Measurements from ENCODE around the gene IL21R.
A peak's percentile ranks its signal among the peaks of the same experiment; 100 is the strongest.

IL21R gene

DNA sequence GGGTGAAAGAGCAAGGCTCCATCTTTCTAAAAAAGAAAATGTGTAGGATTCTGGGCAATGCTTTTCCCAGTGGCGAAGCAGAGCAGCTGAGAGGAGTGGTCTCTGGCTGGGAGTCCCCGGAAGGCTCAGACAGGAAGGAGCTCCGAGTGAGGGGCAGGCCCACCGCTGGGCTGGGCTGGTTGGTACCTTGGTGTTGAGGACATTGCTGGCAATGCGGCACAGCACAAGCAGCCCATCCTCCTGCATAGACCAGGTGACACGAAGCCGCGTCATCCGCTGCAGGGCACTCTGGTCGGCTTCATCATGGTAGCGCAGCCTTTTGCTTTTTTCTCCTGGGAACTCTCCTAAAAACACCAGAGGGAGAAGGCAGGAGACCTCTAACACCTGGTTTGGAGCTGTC is 83.8 kb downstream of the IL21R start:
- Mint-ChIP-seq H3K4me3 (no peak overlapping the region), H3K4me1 (ENCODE audit: low read depth) (no peaks in the 10 kb centered on the region), H3K27ac (no peak overlapping the region), H3K36me3 (ENCODE audit: low read depth) (peaks cover 98% of the 10 kb centered on the region), H3K27me3 (no peaks in the 10 kb centered on the region), H3K9me3 (no peaks in the 10 kb centered on the region)
- intact Hi-C loops (cut with micrococcal nuclease): no loop called here

DNA sequence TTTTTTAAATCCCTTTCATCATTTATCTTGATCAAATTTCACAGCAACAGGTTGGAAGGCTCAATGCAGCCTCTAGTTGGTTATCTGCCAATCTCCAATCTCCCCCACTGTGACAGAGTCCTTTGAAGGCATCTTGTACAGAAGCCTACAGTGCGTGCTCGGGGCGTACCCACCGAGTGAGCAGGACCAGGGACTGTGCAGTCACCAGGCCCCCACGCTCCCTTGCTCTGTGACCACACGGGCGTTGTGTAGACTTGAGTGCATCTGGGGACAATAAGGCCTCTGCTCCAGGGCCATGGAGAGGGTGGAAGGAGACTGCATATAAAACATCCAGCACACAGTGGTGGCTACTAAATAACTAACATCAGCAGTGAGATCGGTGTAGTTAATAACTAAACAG is 84.4 kb downstream of the IL21R start:
- Mint-ChIP-seq H3K4me1 (ENCODE audit: low read depth) (no peaks in the 10 kb centered on the region), H3K4me3 (no peak overlapping the region), H3K27me3 (no peaks in the 10 kb centered on the region), H3K36me3 (ENCODE audit: low read depth) (peaks cover 98% of the 10 kb centered on the region), H3K9me3 (no peaks in the 10 kb centered on the region), H3K27ac (no peak overlapping the region)
- intact Hi-C loops (cut with micrococcal nuclease): no loop called here

DNA sequence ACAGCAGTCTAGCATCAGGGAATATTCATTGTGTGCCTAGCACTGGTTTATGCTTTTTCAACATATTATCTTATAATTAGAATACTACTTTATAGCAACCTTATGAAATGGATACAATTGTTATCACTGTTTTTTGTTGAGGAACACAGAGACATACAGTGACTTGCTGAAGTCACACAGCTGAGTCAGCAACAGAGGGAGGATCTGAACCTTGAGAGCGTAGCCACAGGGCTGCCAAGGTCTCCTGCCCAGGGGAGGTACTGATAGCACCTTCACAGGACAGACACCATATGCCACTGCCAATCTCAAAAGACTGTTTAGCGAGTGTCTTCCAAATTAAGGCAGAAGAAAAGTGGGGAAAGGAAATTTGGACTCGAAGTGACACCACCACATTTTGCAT is 84.8 kb downstream of the IL21R start:
- H3K27ac Mint-ChIP-seq: no peak overlapping the region
- no peaks in the 10 kb centered on the region for H3K27me3 Mint-ChIP-seq
- no peak overlapping the region for H3K4me3 Mint-ChIP-seq
- H3K4me1 Mint-ChIP-seq (ENCODE audit: low read depth): no peaks in the 10 kb centered on the region
- intact Hi-C loops (cut with micrococcal nuclease): no loop called here
- H3K36me3 Mint-ChIP-seq (ENCODE audit: low read depth): peaks cover 98% of the 10 kb centered on the region
- H3K9me3 Mint-ChIP-seq: no peaks in the 10 kb centered on the region

DNA sequence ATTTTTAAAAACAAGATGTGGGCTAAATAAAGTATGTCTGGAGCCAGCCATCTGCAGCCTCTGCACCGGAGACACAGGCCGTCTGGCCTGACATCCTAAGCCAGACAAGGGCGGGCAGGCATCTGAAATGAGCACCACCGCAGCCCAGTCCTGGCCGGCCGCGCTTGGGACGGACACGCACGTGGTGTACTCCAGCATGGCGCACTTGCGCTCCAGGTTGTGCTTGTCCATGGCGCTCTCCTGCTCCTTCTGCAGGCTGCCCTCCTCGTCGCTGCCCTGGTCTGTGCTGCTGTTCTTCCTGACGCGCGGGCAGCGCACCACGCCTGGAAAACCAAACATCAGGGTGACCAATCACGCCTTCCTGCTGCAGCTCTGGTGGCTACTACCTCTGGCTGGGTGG is 87.4 kb downstream of the IL21R start:
- Mint-ChIP-seq H3K4me3 (no peak overlapping the region), H3K27me3 (no peaks in the 10 kb centered on the region), H3K36me3 (ENCODE audit: low read depth) (peaks cover 96% of the 10 kb centered on the region), H3K4me1 (ENCODE audit: low read depth) (no peaks in the 10 kb centered on the region), H3K9me3 (no peaks in the 10 kb centered on the region), H3K27ac (peak overlapping the region; percentile 26)
- intact Hi-C loops (cut with micrococcal nuclease): no loop called here

DNA sequence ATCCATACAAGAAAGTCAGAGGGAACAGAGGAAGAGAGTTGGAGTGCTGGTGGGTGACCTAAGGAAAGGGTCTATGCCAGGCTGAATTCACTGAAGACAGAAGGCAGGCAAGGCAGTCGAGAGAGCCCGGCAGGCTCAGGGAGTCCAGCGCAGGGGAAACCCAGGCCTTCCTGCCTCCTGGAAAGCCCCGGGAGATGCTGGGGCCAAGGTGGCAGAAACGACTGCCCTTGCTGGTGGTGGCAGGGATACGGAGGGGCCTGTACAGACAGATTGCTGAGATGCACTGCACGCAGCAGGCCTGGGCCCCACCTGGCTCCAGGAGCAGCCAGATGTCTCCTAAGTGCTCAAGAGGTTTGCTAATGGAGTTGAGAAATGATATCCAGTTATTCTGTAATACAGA is 87.9 kb downstream of the IL21R start:
- intact Hi-C loops (cut with micrococcal nuclease): no loop called here
- Mint-ChIP-seq H3K4me1 (ENCODE audit: low read depth) (no peaks in the 10 kb centered on the region), H3K27ac (peak overlapping the region; percentile 26), H3K4me3 (no peak overlapping the region), H3K9me3 (no peaks in the 10 kb centered on the region), H3K27me3 (no peaks in the 10 kb centered on the region), H3K36me3 (ENCODE audit: low read depth) (peaks cover 96% of the 10 kb centered on the region)

DNA sequence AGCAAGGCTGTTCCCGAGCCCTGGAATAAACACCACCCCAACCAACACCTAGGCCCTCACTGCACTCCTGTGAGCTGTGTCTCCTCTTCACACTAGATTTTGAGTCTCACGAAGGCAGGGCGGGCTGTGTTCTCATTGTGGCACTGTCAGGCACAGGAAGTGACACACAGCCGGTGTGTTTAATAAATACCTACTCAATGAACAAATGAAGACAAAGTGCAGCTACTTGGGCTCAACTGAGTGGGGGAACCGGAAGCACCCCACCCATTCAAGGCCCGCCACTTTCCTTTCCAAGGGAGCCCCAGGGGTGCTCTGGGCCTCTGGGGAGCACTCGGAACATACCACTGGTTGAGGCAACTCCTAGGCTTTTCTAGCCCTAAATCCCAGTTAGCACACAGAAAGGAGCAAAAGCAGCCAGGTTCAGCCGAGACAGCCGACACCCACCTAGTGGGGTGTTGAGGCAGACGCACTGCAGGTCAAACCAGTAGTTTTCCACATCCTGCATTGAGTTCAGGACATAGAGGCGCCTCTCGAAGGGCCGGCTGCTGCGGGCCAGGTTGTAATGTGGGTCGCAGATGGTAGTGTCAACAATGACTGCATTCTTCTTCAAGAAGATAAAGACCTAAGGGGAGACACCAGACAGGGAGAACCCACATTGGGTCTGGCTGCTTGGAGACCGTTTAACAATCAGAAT is 90.1 kb downstream of the IL21R start:
- H3K36me3 Mint-ChIP-seq (ENCODE audit: low read depth): peaks cover 96% of the 10 kb centered on the region
- no peak overlapping the region for H3K27ac Mint-ChIP-seq
- no peak overlapping the region for H3K4me3 Mint-ChIP-seq

DNA sequence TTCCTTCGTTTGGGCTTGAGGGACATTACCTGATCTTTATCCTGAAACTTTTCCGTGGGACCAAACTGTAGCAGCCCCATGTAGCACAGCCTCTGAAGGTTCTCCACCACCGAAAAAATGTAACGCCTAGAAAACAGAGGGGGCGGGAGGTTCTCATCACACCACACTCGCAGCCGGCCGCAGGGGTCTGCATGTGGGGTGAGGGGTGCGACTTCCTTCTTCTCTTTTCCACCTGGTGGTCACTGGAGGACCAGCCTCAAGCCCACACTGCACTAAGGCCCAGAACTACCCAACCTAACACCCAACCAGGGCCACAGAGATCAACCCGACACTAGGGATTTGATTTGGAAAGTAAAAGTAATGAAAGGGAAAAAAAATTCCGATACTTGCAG is 90.6 kb downstream of the IL21R start:
- Mint-ChIP-seq H3K36me3 (ENCODE audit: low read depth) (peaks cover 96% of the 10 kb centered on the region), H3K4me1 (ENCODE audit: low read depth) (no peaks in the 10 kb centered on the region), H3K27me3 (no peaks in the 10 kb centered on the region), H3K27ac (no peak overlapping the region), H3K9me3 (no peaks in the 10 kb centered on the region), H3K4me3 (no peak overlapping the region)
- intact Hi-C loops (cut with micrococcal nuclease): no loop called here

More for the DNA sequence above, 90.1 kb downstream of the IL21R start:
- Mint-ChIP-seq H3K4me1 (ENCODE audit: low read depth) (no peaks in the 10 kb centered on the region), H3K9me3 (no peaks in the 10 kb centered on the region), H3K27me3 (no peaks in the 10 kb centered on the region)
- intact Hi-C loops (cut with micrococcal nuclease): no loop called here

DNA sequence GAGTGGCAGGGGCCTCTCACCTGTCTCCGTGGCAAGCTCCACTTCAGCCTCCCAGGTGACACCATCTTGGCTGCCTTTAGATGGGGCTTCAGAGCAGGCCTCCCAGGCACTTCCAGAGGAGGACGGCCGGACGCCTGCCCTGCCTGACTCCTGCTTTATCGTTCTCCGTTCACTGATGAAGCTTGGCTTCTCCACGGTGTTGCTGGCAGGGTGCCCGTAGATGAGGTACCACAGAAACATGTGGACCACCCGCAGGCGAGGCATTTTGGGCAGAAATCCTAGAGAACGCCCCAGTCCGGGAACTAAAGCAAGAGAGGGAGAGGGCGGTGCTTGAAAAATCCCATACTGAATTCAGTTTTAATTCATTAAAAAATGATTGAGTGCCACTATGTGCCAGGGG is 93.2 kb downstream of the IL21R start:
- no peaks in the 10 kb centered on the region for H3K4me1 Mint-ChIP-seq (ENCODE audit: low read depth)
- no peaks in the 10 kb centered on the region for H3K9me3 Mint-ChIP-seq
- no peaks in the 10 kb centered on the region for H3K27me3 Mint-ChIP-seq
- no peak overlapping the region for H3K27ac Mint-ChIP-seq
- no peak overlapping the region for H3K4me3 Mint-ChIP-seq
- H3K36me3 Mint-ChIP-seq (ENCODE audit: low read depth): peaks cover 96% of the 10 kb centered on the region
- intact Hi-C loops (cut with micrococcal nuclease): no loop called here

DNA sequence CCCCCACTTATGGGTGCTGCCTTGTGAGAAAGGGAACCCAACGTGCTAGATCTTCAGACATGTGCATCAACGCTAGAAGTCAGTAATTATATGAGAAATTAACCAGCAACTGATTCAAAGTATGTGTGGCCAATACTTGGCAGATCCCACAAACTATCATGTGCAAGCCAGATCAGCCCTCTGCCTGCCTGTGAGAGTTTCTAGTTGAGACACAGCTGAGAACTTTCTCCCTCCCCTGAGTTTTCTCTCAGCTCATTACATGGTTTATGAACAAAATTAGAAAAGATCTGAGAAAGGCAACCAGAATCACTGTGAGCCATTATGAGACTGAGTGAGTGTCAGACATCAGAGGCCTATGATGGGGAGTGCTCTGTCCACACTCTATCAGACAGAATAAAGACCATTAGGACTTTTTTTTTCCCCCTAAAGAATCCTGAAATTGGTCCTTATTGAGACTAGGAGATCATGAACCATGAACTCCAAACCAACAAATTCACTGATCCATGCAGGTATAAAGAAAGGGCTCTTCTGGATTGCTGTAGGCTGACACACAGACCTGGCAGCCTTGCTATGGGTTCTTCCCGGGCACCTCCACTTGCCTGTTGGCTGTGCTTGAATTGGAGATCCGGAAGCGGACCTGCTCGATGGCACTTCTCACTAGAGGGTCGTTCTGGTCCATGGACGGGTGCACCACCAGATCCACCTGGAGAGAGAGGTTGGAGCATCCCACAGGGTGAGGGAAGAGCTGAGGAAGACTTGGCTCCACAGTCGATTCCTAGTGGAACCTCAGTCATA is 96.3 kb downstream of the IL21R start:
- H3K27ac Mint-ChIP-seq: no peak overlapping the region
- H3K27me3 Mint-ChIP-seq: no peaks in the 10 kb centered on the region
- H3K4me1 Mint-ChIP-seq (ENCODE audit: low read depth): no peaks in the 10 kb centered on the region
- H3K4me3 Mint-ChIP-seq: no peak overlapping the region
- intact Hi-C loops (cut with micrococcal nuclease): no loop called here
- H3K9me3 Mint-ChIP-seq: no peaks in the 10 kb centered on the region
- peaks cover 97% of the 10 kb centered on the region for H3K36me3 Mint-ChIP-seq (ENCODE audit: low read depth)

DNA sequence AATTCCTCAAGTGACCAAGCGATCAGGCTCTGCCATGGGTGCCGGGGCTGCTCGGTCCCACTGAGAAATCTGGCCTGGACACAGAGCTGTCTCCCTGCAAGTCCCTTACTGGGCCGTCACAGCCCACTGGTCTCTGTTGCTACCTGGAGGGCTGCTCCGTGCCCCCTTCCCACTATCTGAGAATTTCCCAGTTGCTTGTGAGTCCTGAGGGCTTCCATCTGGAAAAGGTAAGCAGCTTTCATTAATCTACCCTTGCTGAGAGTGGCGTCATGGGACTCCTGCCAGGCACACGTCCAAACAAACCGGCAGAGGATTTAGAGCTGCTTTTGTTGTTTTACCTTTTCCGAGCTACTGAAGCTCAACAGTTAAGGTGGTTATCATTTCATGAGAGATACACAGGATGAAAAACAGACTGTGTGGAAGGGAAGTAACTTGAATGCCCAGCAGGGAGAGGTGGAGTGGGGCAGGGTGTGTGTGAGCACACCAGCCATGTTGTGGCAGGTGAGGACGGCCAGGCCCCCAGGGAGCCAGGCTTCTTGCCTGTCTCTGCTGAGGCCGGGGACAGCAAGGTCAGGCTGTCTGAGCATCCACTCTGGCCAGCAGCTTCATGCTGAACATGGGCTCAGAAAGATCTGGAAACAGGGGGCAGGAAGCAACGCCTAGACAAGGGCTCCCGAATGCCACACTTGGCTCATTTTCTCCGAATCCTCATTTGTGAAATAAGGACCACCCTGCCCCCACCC is 97.1 kb downstream of the IL21R start:
- Mint-ChIP-seq H3K9me3 (no peaks in the 10 kb centered on the region), H3K27me3 (no peaks in the 10 kb centered on the region), H3K4me1 (ENCODE audit: low read depth) (no peaks in the 10 kb centered on the region), H3K4me3 (no peak overlapping the region), H3K36me3 (ENCODE audit: low read depth) (peaks cover 100% of the 10 kb centered on the region), H3K27ac (no peak overlapping the region)
- intact Hi-C loops (cut with micrococcal nuclease): no loop called here

DNA sequence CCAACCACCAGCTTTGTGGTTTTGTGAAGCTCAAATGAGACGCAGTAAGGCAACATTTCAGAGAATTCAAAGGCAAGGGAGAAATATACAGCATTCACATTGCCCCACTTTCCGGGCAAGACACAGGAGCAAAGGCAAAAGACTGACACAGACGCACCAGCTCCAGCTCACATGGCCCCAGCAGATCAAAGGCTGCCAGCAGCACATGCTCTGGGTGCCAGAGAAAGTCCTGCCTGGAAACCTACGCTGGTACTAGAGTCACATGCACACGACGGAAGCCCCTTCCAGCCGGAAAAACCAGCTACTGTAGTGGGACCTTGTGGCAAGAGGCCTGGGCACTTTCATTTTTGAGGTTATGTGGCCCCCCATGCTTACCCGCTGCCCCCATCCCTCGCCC is 97.7 kb downstream of the IL21R start:
- Mint-ChIP-seq H3K4me1 (ENCODE audit: low read depth) (no peaks in the 10 kb centered on the region), H3K9me3 (no peaks in the 10 kb centered on the region), H3K27me3 (no peaks in the 10 kb centered on the region), H3K27ac (no peak overlapping the region), H3K4me3 (no peak overlapping the region), H3K36me3 (ENCODE audit: low read depth) (peaks cover 100% of the 10 kb centered on the region)
- intact Hi-C loops (cut with micrococcal nuclease): no loop called here

DNA sequence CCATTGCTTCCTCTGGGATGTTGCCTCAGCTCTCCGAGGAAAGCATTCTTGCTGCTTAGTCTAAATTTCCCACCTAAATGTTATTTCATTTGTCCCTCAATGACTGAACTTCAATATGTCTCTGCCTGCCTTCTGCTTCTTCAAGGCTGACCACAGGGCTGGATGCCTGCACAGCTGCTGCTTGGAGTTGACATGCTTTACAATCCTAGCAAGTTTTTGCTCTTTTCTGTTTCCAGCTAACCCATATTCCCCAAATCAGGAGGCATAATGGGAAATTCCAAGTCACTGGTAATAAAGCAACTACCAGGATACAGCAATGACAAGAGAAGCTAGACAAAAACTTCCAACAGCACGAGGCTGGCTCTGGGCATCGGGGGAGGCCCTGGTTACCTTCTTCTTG is 98.8 kb downstream of the IL21R start:
- Mint-ChIP-seq H3K4me3 (no peak overlapping the region), H3K36me3 (ENCODE audit: low read depth) (peaks cover 100% of the 10 kb centered on the region), H3K4me1 (ENCODE audit: low read depth) (no peaks in the 10 kb centered on the region), H3K27ac (no peak overlapping the region), H3K9me3 (no peaks in the 10 kb centered on the region), H3K27me3 (no peaks in the 10 kb centered on the region)
- intact Hi-C loops (cut with micrococcal nuclease): no loop called here

Data from dendritic cell treated with granulocyte-macrophage colony-stimulating factor and Interleukin-4, amounts not matched to agents 40 ng/mL and 50 ng/mL, for 4 days (primary cell).